Memory B cell (primary cell): Measurements from ENCODE around the gene MAGI2.

ENCODE experiments used
- ATAC-seq: fragments of 150-1000 bp; cut with Tn5 transposase; 2 replicates; pipeline ENCODE4 v1.10.0; 2021; ENCODE audit warnings: low read depth, mild to moderate bottlenecking, moderate library complexity
- DNase-seq, 2 donors: peaks; one replicate each; pipeline ENCODE4 v3.0.0; 2022; ENCODE audit warnings: low spot score in 2 of 2
- H3K27ac Mint-ChIP-seq: one replicate; pipeline ENCODE4 v1.8.0; 2022; ENCODE audit warnings: mild to moderate bottlenecking, moderate library complexity, mixed read lengths
- H3K27me3 Mint-ChIP-seq: one replicate; pipeline ENCODE4 v1.8.0; 2022; ENCODE audit warnings: mixed read lengths
- H3K36me3 Mint-ChIP-seq: one replicate; pipeline ENCODE4 v1.8.0; 2022; ENCODE audit warnings: mild to moderate bottlenecking, mixed read lengths
- H3K4me1 Mint-ChIP-seq: one replicate; pipeline ENCODE4 v1.8.0; 2022; ENCODE audit warnings: mixed read lengths
- H3K4me3 Mint-ChIP-seq: one replicate; pipeline ENCODE4 v1.8.0; 2022; ENCODE audit warnings: mild to moderate bottlenecking, moderate library complexity, mixed read lengths
- H3K9me3 Mint-ChIP-seq: one replicate; pipeline ENCODE4 v1.8.0; 2022; ENCODE audit warnings: mixed read lengths

MAGI2 gene

GRCh38 chr7:78473571-78474301 is 979.7 kb downstream of the MAGI2 start:
- Mint-ChIP-seq H3K9me3 (no peaks in the 10 kb centered on the region), H3K36me3 (no peaks in the 10 kb centered on the region), H3K27me3 (peaks cover 1% of the 10 kb centered on the region), H3K4me3 (no peak overlapping the region), H3K4me1 (no peaks in the 10 kb centered on the region), H3K27ac (no peak overlapping the region)
- DNase-seq (no peak), ATAC-seq (no peak)

- Mint-ChIP-seq H3K4me3 (no peak overlapping the region), H3K27ac (no peak overlapping the region), H3K36me3 (no peaks in the 10 kb centered on the region), H3K27me3 (no peaks in the 10 kb centered on the region), H3K4me1 (no peaks in the 10 kb centered on the region), H3K9me3 (no peaks in the 10 kb centered on the region)
- DNase-seq: no peak
- ATAC-seq: no peak
These were observed 980.4 kb downstream of the MAGI2 start for GRCh38 chr7:78473021-78473420.

- Mint-ChIP-seq H3K27me3 (no peaks in the 10 kb centered on the region), H3K4me1 (no peaks in the 10 kb centered on the region), H3K4me3 (no peak overlapping the region), H3K9me3 (no peaks in the 10 kb centered on the region), H3K36me3 (no peaks in the 10 kb centered on the region), H3K27ac (no peak overlapping the region)
- DNase-seq: no peak
- ATAC-seq: no peak
These were observed 980.9 kb downstream of the MAGI2 start for GRCh38 chr7:78472519-78472918.

- Mint-ChIP-seq H3K36me3 (no peaks in the 10 kb centered on the region), H3K4me1 (no peaks in the 10 kb centered on the region), H3K27me3 (no peaks in the 10 kb centered on the region), H3K4me3 (no peak overlapping the region), H3K9me3 (no peaks in the 10 kb centered on the region), H3K27ac (no peak overlapping the region)
- DNase-seq (no peak), ATAC-seq (no peak)
These were observed 987.6 kb downstream of the MAGI2 start for GRCh38 chr7:78465894-78466293.

GRCh38 chr7:78463039-78463438 is 990.4 kb downstream of the MAGI2 start:
- no peak overlapping the region for H3K27ac Mint-ChIP-seq
- H3K4me1 Mint-ChIP-seq: no peaks in the 10 kb centered on the region
- H3K4me3 Mint-ChIP-seq: no peak overlapping the region
- H3K36me3 Mint-ChIP-seq: no peaks in the 10 kb centered on the region
- DNase-seq: no peak
- no peak for ATAC-seq
- H3K27me3 Mint-ChIP-seq: no peaks in the 10 kb centered on the region
- no peaks in the 10 kb centered on the region for H3K9me3 Mint-ChIP-seq

- DNase-seq (no peak), ATAC-seq (no peak)
- H3K27ac Mint-ChIP-seq: no peak overlapping the region
- peaks cover 2% of the 10 kb centered on the region for H3K9me3 Mint-ChIP-seq
- no peaks in the 10 kb centered on the region for H3K36me3 Mint-ChIP-seq
- H3K4me3 Mint-ChIP-seq: no peak overlapping the region
- no peaks in the 10 kb centered on the region for H3K27me3 Mint-ChIP-seq
- no peaks in the 10 kb centered on the region for H3K4me1 Mint-ChIP-seq
These were observed 1002.8 kb downstream of the MAGI2 start for GRCh38 chr7:78450706-78451105.

- no peak for DNase-seq
- Mint-ChIP-seq H3K27me3 (no peaks in the 10 kb centered on the region), H3K27ac (no peak overlapping the region), H3K36me3 (no peaks in the 10 kb centered on the region), H3K9me3 (peaks cover 2% of the 10 kb centered on the region), H3K4me1 (no peaks in the 10 kb centered on the region), H3K4me3 (no peak overlapping the region)
- ATAC-seq: no peak
These were observed 1004.6 kb downstream of the MAGI2 start for GRCh38 chr7:78448911-78449310.

GRCh38 chr7:78444267-78444666 is 1009.2 kb downstream of the MAGI2 start:
- H3K27me3 Mint-ChIP-seq: no peaks in the 10 kb centered on the region
- H3K36me3 Mint-ChIP-seq: no peaks in the 10 kb centered on the region
- ATAC-seq: no peak
- H3K27ac Mint-ChIP-seq: no peak overlapping the region
- H3K9me3 Mint-ChIP-seq: no peaks in the 10 kb centered on the region
- H3K4me1 Mint-ChIP-seq: no peaks in the 10 kb centered on the region
- no peak overlapping the region for H3K4me3 Mint-ChIP-seq
- DNase-seq: no peak

- Mint-ChIP-seq H3K4me1 (no peaks in the 10 kb centered on the region), H3K9me3 (no peaks in the 10 kb centered on the region)
These were observed 1009.7 kb downstream of the MAGI2 start for GRCh38 chr7:78443811-78444210.

GRCh38 chr7:78441737-78442136 is 1011.7 kb downstream of the MAGI2 start:
- Mint-ChIP-seq H3K9me3 (no peaks in the 10 kb centered on the region), H3K27me3 (no peaks in the 10 kb centered on the region), H3K27ac (no peak overlapping the region)

More at GRCh38 chr7:78443811-78444210, 1009.7 kb downstream of the MAGI2 start:
- Mint-ChIP-seq H3K27me3 (no peaks in the 10 kb centered on the region), H3K36me3 (no peaks in the 10 kb centered on the region), H3K27ac (no peak overlapping the region), H3K4me3 (no peak overlapping the region)
- DNase-seq (no peak), ATAC-seq (no peak)

GRCh38 chr7:78438433-78438832 is 1015.0 kb downstream of the MAGI2 start:
- H3K4me3 Mint-ChIP-seq: no peak overlapping the region
- no peaks in the 10 kb centered on the region for H3K9me3 Mint-ChIP-seq
- H3K27me3 Mint-ChIP-seq: no peaks in the 10 kb centered on the region
- H3K4me1 Mint-ChIP-seq: no peaks in the 10 kb centered on the region
- H3K27ac Mint-ChIP-seq: no peak overlapping the region
- no peak for ATAC-seq
- no peaks in the 10 kb centered on the region for H3K36me3 Mint-ChIP-seq
- DNase-seq: no peak

More at GRCh38 chr7:78441737-78442136, 1011.7 kb downstream of the MAGI2 start:
- DNase-seq (no peak), ATAC-seq (no peak)
- Mint-ChIP-seq H3K36me3 (no peaks in the 10 kb centered on the region), H3K4me3 (no peak overlapping the region), H3K4me1 (no peaks in the 10 kb centered on the region)

GRCh38 chr7:78437118-78437517 is 1016.3 kb downstream of the MAGI2 start:
- Mint-ChIP-seq H3K4me1 (no peaks in the 10 kb centered on the region), H3K27me3 (no peaks in the 10 kb centered on the region), H3K4me3 (no peak overlapping the region), H3K9me3 (no peaks in the 10 kb centered on the region), H3K27ac (no peak overlapping the region), H3K36me3 (no peaks in the 10 kb centered on the region)
- no peak for DNase-seq
- ATAC-seq: no peak

- H3K9me3 Mint-ChIP-seq: no peaks in the 10 kb centered on the region
- ATAC-seq (no peak), DNase-seq (no peak)
- no peak overlapping the region for H3K27ac Mint-ChIP-seq
- no peaks in the 10 kb centered on the region for H3K36me3 Mint-ChIP-seq
- H3K27me3 Mint-ChIP-seq: no peaks in the 10 kb centered on the region
- H3K4me3 Mint-ChIP-seq: no peak overlapping the region
- H3K4me1 Mint-ChIP-seq: no peaks in the 10 kb centered on the region
These were observed 1018.1 kb downstream of the MAGI2 start for GRCh38 chr7:78435355-78435754.

- no peaks in the 10 kb centered on the region for H3K4me1 Mint-ChIP-seq
- ATAC-seq: no peak
- no peak overlapping the region for H3K27ac Mint-ChIP-seq
These were observed 1019.2 kb downstream of the MAGI2 start for GRCh38 chr7:78434281-78434680.

GRCh38 chr7:78433421-78433820 is 1020.0 kb downstream of the MAGI2 start:
- DNase-seq (no peak), ATAC-seq (no peak)
- Mint-ChIP-seq H3K27me3 (no peaks in the 10 kb centered on the region), H3K4me1 (no peaks in the 10 kb centered on the region), H3K4me3 (no peak overlapping the region), H3K27ac (no peak overlapping the region), H3K36me3 (no peaks in the 10 kb centered on the region), H3K9me3 (no peaks in the 10 kb centered on the region)

More at GRCh38 chr7:78434281-78434680, 1019.2 kb downstream of the MAGI2 start:
- Mint-ChIP-seq H3K27me3 (no peaks in the 10 kb centered on the region), H3K36me3 (no peaks in the 10 kb centered on the region), H3K4me3 (no peak overlapping the region), H3K9me3 (no peaks in the 10 kb centered on the region)
- DNase-seq: no peak
